Endometrial microvascular endothelial cells (primary cell): Measurements from ENCODE around the gene SIGLEC9. TPM values are rescaled to one million over a fixed set of nuclear protein-coding genes. Genes with fewer than 3 reads are reported as not detected.
"Not testable (repeated sequence)": the region's sequence is repeated elsewhere in the genome, so short reads cannot be mapped to it uniquely, and the experiment has no call there.

Experiments
- in situ Hi-C: cut with HindIII; loops from 2 replicates; pipeline ENCODE4 v1.10.0; 2017; ENCODE audit warnings: low sequenced_read_pairs, low pct_unique_long_range_greater_than_20kb; ENCODE audit errors: inconsistent ontology term
- total RNA-seq: library from RNA; depleted of rRNA; stranded (reverse); fragments of >200 nt; gene quantifications from one replicate; pipeline ENCODE4 v1.2.3, GENCODE V29; 2015; ENCODE audit errors: inconsistent ontology term

Gene SIGLEC9
- total RNA-seq, 1 donor from 2014 or later, result not detected

DNA sequence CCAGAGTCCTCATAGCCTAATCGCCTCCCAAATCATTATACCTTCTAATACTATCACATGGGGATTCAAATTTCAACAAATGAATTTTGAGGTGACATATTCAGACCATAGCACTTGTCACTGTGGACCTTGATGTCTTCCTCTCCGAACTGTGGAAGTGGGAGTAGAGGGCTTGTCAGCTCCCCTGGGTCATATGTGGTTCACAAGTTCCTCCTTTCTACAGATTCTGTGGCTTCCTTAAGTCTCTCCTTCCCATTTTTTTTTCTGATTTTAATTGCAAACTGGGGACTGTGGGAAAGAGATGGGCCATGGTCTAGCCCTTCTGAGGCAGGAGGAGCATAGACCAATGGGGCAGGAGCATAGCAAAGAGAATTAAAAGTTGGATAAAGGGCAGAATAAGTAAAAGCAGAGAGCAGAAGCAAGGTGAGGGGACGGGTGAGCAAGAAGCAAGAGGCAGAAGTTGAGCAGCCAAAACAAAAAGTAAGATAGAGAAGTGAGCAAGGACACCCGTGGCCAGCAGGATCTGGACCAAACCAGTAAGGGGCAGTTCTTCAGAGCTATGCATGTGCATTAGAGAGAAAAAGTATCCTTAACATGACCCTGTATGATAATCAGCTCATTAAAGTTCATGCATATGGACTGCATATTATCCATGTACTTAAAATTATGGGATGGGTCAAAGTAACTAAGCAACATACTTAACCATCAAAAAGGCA lies 14.8 kb downstream of the SIGLEC9 start:
- in situ Hi-C loops, result no loop called here

DNA sequence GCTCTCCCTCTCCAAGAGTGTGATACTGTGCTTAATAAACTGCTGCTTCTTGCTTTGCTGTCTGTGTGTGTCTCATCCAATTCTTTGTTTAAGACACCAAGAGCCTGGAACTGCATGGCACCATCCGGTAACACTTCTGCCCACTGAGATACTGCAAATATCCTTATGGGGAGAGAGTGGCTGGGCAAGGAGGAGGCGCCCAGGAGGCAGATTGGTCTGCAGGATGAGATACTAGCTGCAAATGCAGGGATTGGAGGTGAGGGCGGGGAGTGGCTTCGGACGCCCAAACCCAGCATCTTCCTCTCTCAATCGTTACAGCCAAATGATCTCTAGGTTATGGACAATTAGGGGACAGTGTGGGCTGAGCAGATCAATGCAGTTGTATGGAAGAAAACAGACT lies 15.7 kb downstream of the SIGLEC9 start:
- in situ Hi-C loops, result no loop called here

DNA sequence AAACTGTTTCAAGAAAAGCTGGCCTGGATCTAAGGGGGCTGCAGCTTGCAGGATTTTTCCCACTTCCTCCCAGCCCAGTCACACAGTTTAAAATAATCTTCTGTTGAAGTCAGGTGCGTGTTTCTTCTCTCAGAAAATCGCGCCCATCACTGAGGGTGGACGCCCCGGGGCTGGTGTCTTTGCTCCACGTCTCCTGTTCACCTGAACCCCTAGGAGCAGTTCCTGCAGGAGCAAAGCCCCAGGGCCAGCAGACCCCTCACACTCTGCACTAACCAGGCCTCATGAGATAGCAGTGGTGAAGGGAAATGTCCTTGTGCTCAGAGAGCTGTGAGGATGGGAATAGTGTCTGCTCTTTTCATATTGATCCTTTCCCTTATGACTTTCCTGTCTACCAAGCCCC lies 16.5 kb downstream of the SIGLEC9 start:
- in situ Hi-C loops, result no loop called here

DNA sequence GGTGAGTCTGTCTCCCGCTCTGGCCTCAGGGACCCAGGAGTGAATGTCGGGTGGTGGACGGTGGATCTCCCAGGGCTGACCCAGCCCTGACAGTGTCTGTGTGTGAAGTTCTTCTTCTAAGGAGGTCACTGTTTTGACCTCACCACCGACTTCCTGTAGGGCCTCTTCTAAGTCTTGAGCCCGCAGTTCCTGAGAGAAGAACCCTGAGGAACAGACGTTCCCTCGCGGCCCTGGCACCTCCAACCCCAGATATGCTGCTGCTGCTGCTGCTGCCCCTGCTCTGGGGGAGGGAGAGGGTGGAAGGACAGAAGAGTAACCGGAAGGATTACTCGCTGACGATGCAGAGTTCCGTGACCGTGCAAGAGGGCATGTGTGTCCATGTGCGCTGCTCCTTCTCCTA lies 17.4 kb downstream of the SIGLEC9 start, which contains the start of gene SIGLEC7:
Gene SIGLEC7, plus strand, starts transcription at position 183 of the 400 bp plus-strand sequence. Its CDS starts 69 bp downstream, at position 252.
- in situ Hi-C loops, result no loop called here

GRCh38 chr19:51142809-51143475 lies 18.2 kb downstream of the SIGLEC9 start:
- in situ Hi-C loops, result not testable (repeated sequence)

- in situ Hi-C loops, result no loop called here
These were observed 18.8 kb downstream of the SIGLEC9 start for GRCh38 chr19:51143486-51143885.

DNA sequence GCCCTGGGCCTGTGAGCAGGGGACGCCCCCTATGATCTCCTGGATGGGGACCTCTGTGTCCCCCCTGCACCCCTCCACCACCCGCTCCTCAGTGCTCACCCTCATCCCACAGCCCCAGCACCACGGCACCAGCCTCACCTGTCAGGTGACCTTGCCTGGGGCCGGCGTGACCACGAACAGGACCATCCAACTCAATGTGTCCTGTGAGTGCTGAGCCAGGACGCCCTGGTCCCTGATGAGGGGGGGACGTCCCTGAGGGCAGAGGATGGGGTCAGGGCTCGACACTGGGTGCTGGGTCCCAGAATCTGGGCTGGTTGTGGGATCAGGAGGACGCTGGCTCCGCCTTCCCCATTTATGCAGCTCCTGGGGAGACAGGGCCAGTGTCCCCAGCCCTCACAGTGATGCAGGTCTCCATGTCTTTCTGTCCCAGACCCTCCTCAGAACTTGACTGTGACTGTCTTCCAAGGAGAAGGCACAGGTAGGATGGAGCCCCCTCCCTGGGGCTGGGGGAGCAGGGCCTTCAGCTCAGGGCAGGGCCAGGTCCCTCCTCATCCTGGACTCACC lies 19.9 kb downstream of the SIGLEC9 start:
- in situ Hi-C loops, result no loop called here

- in situ Hi-C loops, result no loop called here
These were observed 21.3 kb downstream of the SIGLEC9 start for GRCh38 chr19:51145916-51146493.

DNA sequence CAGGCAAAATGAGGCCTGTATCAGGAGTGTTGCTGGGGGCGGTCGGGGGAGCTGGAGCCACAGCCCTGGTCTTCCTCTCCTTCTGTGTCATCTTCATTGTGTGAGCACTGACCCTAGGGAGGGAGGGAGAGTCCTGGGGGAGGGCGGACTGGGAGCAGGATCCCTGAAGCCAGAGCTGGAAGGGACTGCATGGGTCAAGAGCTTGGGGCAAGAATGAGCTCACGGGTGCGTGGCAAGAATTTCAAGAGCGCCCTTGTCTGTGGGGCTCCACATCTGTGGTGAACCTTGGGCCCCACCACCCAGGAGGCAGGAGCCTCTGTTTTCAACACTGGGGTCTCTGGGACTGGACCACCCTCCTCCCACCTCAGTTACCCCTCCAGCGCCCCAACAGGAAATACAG lies 22.0 kb downstream of the SIGLEC9 start:
- in situ Hi-C loops, result no loop called here

DNA sequence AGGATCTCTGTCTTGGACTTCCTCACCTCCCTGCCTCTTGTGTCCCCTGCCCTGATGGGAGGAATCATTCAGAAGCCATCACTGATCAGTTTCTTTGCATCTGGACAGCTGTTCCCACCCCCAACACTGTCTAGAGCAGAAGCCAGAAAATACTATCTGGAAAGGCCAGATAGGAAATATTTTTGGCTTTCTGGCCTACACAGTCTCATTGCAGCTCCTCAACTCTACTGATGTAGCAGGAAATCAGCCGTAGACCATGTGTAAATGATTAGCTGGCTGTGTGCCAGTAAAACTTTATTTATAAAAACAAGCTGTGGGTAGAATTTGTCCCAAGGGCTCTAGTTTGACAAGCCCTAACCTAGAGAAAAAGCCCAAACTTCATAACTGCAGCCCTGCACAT lies 23.0 kb downstream of the SIGLEC9 start:
- in situ Hi-C loops, result no loop called here

GRCh38 chr19:51148580-51148979 lies 23.9 kb downstream of the SIGLEC9 start:
- in situ Hi-C loops, result no loop called here

GRCh38 chr19:51150627-51151026 lies 25.9 kb downstream of the SIGLEC9 start:
- in situ Hi-C loops, result no loop called here

DNA sequence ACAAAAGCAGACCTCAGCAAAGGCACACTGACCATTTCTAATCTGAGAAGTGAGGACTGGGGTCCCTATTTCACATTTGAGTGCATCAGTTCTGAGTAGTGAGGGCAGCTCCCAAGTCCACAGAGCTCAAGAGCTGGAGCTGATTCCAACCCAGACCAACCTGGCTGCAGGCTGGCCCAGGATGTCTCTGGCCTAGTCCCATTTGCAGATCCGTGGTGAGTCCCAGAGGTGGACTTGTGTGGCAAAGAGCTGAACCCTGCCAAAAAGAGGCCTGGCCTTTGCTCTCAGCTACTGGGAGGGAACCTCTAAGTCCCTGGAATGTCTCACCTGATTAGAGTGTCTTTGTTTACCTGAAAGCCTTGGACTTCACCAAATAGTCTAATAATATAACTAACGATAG lies 32.0 kb downstream of the SIGLEC9 start:
- in situ Hi-C loops, result no loop called here

DNA sequence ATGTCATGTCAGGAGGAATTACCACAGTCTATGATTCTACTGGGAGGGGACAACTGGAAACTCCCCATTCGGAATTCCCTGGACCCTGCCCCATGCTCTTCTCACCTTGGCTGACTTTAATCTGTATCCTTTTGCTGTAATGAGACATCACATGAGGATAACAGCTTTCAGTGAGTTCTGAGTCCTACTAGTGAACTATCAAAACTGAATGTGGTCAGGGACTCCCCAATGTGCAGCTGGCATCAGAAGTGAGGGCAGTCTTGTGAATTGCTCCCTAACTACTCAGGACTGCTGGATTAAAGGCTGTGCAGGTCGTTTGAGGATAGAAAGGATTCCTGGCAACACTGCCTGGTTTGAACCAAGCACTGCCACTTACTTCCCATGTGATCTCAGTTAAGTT lies 32.6 kb downstream of the SIGLEC9 start:
- in situ Hi-C loops, result no loop called here

- in situ Hi-C loops, result no loop called here
These were observed 33.9 kb downstream of the SIGLEC9 start for GRCh38 chr19:51158474-51159129.

GRCh38 chr19:51159656-51160055 lies 35.0 kb downstream of the SIGLEC9 start:
- in situ Hi-C loops, result no loop called here

DNA sequence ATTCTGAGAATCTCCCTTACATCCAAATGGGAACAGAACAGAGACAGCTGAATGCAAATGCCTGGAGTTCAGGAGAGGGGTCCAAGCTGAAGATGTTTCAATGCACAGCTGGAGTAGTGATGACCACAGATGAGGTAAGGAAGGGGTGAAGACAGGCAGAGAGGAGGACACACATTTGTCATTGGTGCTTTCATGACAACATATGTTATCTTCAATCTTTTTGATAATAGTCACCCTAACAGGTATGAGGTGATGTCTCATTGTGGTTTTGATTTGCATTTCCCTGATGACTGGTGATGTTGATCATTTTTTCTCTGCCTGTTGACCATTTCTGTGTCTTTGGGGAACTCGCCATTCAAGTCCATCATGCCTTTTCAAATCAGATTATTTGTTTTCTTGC lies 36.6 kb downstream of the SIGLEC9 start:
- in situ Hi-C loops, result no loop called here

DNA sequence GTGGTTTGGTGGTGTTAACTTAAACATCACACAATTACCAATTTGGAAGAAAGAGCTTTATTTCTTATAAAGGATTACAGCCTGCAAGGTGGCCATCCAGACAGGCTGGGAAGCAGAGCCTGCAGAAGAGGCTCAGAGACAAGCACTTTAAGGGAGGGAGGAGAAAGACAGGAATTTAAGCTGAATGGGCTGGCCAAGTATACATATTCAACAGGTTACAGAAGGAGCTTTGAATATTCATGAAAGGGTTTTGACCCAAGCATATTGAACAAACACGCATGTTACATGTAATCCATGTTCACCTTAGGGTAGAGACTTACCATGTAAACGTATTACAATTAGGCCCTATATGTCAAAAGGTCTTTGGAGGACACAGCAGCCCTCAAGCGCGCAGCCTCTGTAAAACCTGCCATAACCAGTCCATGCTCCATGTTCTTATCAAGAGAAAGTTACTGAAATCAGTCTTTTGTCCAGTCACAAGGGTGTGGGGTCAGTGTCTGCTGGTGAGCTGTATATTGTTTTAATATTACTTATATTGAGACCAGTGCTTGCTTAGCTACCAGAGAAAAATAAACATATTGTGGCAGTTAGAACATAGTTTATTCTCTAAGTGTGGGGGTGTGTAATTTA lies 37.3 kb downstream of the SIGLEC9 start:
- in situ Hi-C loops, result no loop called here

DNA sequence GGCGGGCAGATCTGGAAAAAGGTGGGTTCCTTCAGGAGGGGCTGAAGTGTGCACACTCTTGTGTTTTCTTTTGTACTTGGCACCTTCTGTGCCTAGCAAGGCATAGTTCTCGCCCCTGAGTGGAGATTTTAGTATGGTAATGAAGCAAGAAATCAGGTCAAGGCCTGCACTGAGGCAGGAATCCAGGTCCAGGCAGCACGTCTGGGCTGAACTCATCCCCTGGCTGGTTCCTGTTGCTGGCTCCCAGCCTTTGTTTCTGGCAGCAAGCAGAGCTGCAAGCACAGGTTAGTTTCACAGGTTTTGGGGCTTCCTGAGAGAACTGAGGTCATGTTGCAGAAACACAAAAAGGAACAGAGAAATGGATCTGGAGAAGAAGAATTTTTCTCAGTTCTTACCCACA lies 38.6 kb downstream of the SIGLEC9 start:
- in situ Hi-C loops, result no loop called here
